Measurements from ENCODE around the gene ADAMTS2. TPM values are rescaled to one million over a fixed set of nuclear protein-coding genes. Genes with fewer than 3 reads are reported as not detected.

Gene ADAMTS2
- total and polyA plus RNA-seq, 2 of the 8 experiments (the other 6 are each of a cell fraction or from before 2014, with no cell fraction given) = 6.6 to 7.3 TPM

DNA sequence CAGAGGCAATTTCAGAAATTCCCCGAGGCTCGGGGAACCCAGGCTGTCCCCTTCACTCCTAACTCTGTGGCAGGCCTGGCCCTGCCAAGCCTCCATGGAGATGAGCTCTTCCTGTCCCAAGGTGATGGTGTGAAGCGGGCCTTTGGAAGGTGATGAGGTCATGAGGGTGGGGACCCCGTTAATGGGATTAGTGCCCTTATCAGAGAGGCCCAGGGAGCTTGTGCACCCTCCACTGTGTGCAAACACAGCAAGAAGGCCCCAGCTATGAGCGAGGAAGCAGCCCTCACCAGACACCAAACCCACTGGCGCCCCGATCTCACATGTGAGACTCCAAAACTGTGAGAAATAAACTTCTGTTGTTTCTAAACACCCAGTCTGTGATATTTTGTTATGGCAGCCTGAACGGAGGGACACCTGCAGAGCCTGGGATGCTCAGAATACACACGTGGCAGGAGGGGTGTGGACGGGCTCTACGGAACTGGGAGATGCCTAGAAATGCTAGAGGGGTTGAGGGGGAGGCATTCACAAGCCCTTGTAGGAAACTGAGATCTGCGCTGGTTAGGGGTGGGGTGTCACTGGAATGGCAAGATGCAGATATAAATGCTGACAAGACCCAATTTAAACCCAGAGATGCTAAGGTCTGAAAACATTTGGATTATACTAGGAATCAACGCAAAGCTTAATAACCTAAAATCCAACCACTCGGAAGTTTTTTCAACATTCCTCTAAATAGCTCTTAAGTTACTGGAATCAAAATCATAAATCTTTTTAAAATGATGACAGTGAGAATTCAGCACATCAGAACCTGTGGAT lies 46.9 kb downstream of the ADAMTS2 start (continued):
- TF ChIP-seq CTCF (IDR thresholded peaks at IDR 0.05; ENCODE audit: control extremely low read depth in 1 of 3, insufficient read depth in 1 of 3, low read depth in 1 of 3, low read length in 3 of 3) (no peak), BCL11A (IDR thresholded peaks at IDR 0.05; ENCODE audit: low read depth in 2 of 2, low read length in 2 of 2) (no peak), CHD2 (IDR thresholded peaks at IDR 0.05; ENCODE audit: low read length) (no peak)
